Measurements from ENCODE around the gene TRIP12.
"Not testable (repeated sequence)": the region's sequence is repeated elsewhere in the genome, so short reads cannot be mapped to it uniquely, and the experiment has no call there.

The TRIP12 gene

DNA sequence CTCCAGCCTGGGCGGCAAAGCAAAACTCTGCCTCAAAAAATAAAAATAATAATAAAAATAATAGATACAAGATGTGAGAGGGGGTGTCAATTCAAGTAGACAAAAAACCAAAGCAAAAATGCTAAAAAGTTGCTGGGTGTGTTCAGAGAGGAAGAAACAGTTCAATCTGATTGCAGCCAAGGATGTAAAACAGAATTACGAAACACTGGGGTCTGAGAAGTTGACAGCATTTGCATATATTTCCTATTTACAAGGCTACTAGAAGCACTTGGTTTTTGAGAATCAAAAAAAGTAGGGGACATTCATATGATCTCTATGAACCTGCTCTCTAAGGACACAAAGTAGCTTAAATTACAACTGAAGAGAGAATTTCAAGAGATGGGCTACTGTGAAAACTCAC is 7.6 kb downstream of the TRIP12 start:
- H3K4me3 ChIP-seq (ENCODE audit: low read depth in 1 of 2, low read length in 2 of 2), result no peak overlapping the region
- H3K27ac ChIP-seq (ENCODE audit: low read depth, low read length), result no peak overlapping the region
- H3K9me3 ChIP-seq (ENCODE audit: low read length), result no peaks in the 10 kb centered on the region
- peaks cover 26% of the 10 kb centered on the region for H3K4me1 ChIP-seq (ENCODE audit: insufficient read depth, low read length)
- H3K36me3 ChIP-seq (ENCODE audit: insufficient read depth, low read length), result peaks cover 7% of the 10 kb centered on the region
- H3K9ac ChIP-seq (ENCODE audit: low read length), result no peak overlapping the region
- H3K27me3 ChIP-seq (ENCODE audit: control insufficient read depth in 1 of 2, insufficient read depth in 2 of 2, low read length in 2 of 2), result no peaks in the 10 kb centered on the region

GRCh38 chr2:229910832-229911412 is 10.9 kb downstream of the TRIP12 start:
- Histone ChIP-seq H3K4me3 (ENCODE audit: low read depth in 1 of 2, low read length in 2 of 2) (no peak overlapping the region), H3K4me1 (ENCODE audit: insufficient read depth, low read length) (peaks cover 26% of the 10 kb centered on the region), H3K9ac (ENCODE audit: low read length) (no peak overlapping the region), H3K36me3 (ENCODE audit: insufficient read depth, low read length) (no peaks in the 10 kb centered on the region), H3K27ac (ENCODE audit: low read depth, low read length) (no peak overlapping the region), H3K9me3 (ENCODE audit: low read length) (no peaks in the 10 kb centered on the region), H3K27me3 (ENCODE audit: control insufficient read depth in 1 of 2, insufficient read depth in 2 of 2, low read length in 2 of 2) (no peaks in the 10 kb centered on the region)

GRCh38 chr2:229910147-229910831 is 11.5 kb downstream of the TRIP12 start:
- H3K27ac ChIP-seq (ENCODE audit: low read depth, low read length), result no peak overlapping the region
- no peak overlapping the region for H3K4me3 ChIP-seq (ENCODE audit: low read depth in 1 of 2, low read length in 2 of 2)
- H3K9me3 ChIP-seq (ENCODE audit: low read length), result no peaks in the 10 kb centered on the region
- no peaks in the 10 kb centered on the region for H3K27me3 ChIP-seq (ENCODE audit: control insufficient read depth in 1 of 2, insufficient read depth in 2 of 2, low read length in 2 of 2)
- no peak overlapping the region for H3K9ac ChIP-seq (ENCODE audit: low read length)
- no peaks in the 10 kb centered on the region for H3K36me3 ChIP-seq (ENCODE audit: insufficient read depth, low read length)
- peaks cover 26% of the 10 kb centered on the region for H3K4me1 ChIP-seq (ENCODE audit: insufficient read depth, low read length)

DNA sequence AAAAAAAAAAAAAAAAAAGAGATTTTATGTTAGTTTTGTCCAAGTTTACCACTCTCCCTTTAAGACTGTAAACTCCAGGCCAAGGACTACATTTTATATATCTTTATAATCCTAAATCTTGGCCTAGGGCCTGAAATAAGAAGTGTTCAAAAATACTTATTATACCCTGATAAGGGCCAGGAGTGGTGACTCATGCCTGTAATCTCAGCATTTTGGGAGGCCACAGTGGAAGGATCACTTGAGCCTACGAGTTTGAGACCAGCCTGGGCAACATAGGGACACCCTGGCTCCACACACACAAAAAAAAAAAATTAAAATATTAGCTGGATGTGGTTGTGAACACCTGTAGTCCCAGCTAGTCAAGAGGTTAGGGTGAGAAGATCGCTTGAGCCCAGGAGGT is 12.7 kb downstream of the TRIP12 start:
- Histone ChIP-seq H3K27me3 (ENCODE audit: control insufficient read depth in 1 of 2, insufficient read depth in 2 of 2, low read length in 2 of 2) (no peaks in the 10 kb centered on the region), H3K4me3 (ENCODE audit: low read depth in 1 of 2, low read length in 2 of 2) (no peak overlapping the region), H3K27ac (ENCODE audit: low read depth, low read length) (no peak overlapping the region), H3K9ac (ENCODE audit: low read length) (no peak overlapping the region), H3K4me1 (ENCODE audit: insufficient read depth, low read length) (peaks cover 16% of the 10 kb centered on the region), H3K36me3 (ENCODE audit: insufficient read depth, low read length) (no peaks in the 10 kb centered on the region), H3K9me3 (ENCODE audit: low read length) (no peaks in the 10 kb centered on the region)

DNA sequence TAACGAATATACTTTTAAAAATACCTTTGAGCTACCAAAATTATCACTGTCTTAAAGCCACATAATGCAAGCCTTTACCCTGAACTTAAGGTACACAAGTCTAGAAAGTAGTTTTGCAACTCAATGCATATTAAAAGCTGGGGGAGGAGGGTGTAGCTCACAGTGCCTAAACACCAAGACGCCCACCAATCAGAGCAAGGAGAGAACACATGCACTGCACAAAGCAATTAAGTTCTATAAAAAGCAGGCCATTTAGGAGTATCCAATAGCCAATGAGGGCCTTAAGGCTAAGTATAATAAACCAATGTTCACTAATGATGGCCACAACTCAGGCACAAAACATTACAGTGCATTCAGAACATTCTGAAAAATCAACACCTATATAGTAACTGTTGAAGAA is 16.2 kb downstream of the TRIP12 start:
- Histone ChIP-seq H3K27me3 (ENCODE audit: control insufficient read depth in 1 of 2, insufficient read depth in 2 of 2, low read length in 2 of 2) (no peaks in the 10 kb centered on the region), H3K9ac (ENCODE audit: low read length) (no peak overlapping the region), H3K9me3 (ENCODE audit: low read length) (no peaks in the 10 kb centered on the region), H3K4me1 (ENCODE audit: insufficient read depth, low read length) (peaks cover 3% of the 10 kb centered on the region), H3K36me3 (ENCODE audit: insufficient read depth, low read length) (no peaks in the 10 kb centered on the region), H3K27ac (ENCODE audit: low read depth, low read length) (no peak overlapping the region), H3K4me3 (ENCODE audit: low read depth in 1 of 2, low read length in 2 of 2) (no peak overlapping the region)

DNA sequence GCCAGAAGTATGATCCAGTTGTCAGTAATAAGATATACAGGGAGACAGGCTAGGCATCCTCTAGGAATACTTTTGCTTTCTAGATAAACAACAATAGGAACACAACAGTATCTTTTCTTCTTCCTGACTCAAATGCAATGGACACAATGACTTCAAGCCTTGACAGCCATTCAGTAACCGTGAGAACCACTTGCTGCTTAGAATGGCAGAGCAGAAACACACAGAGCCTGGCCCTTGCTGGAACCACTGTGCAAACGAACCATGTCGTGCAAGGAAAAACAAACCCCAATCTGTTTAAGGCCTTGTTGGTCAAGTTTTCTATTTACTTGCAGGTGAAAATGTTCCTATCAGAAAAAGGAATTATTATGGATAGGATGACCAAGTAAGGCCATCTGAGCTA is 18.8 kb downstream of the TRIP12 start:
- H3K9ac ChIP-seq (ENCODE audit: low read length), result no peak overlapping the region
- no peak overlapping the region for H3K4me3 ChIP-seq (ENCODE audit: low read depth in 1 of 2, low read length in 2 of 2)
- H3K4me1 ChIP-seq (ENCODE audit: insufficient read depth, low read length), result peaks cover 4% of the 10 kb centered on the region
- H3K9me3 ChIP-seq (ENCODE audit: low read length), result no peaks in the 10 kb centered on the region
- H3K36me3 ChIP-seq (ENCODE audit: insufficient read depth, low read length), result no peaks in the 10 kb centered on the region
- H3K27me3 ChIP-seq (ENCODE audit: control insufficient read depth in 1 of 2, insufficient read depth in 2 of 2, low read length in 2 of 2), result no peaks in the 10 kb centered on the region
- no peak overlapping the region for H3K27ac ChIP-seq (ENCODE audit: low read depth, low read length)

DNA sequence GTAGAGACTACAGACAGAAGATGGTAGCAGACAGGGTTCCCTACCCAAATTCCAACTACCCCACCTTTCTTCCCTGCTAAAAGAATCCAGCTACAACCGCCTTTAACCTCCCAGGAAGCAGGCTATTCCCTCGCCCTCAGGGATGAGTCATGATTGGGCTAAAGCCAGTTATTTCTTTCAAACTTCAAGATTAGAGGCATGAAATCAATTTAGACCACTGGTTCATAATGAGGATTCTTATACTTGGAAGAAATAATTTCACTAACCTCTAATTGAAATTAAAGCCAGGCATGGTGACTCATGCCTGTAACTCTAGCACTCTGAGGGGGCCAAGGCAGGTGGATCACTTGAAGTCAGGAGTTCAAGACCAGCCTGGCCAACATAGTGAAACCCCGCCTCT is 20.0 kb downstream of the TRIP12 start:
- Histone ChIP-seq H3K27me3 (ENCODE audit: control insufficient read depth in 1 of 2, insufficient read depth in 2 of 2, low read length in 2 of 2) (no peaks in the 10 kb centered on the region), H3K4me1 (ENCODE audit: insufficient read depth, low read length) (peaks cover 4% of the 10 kb centered on the region), H3K9ac (ENCODE audit: low read length) (no peak overlapping the region), H3K36me3 (ENCODE audit: insufficient read depth, low read length) (no peaks in the 10 kb centered on the region), H3K4me3 (ENCODE audit: low read depth in 1 of 2, low read length in 2 of 2) (no peak overlapping the region), H3K27ac (ENCODE audit: low read depth, low read length) (no peak overlapping the region), H3K9me3 (ENCODE audit: low read length) (no peaks in the 10 kb centered on the region)

DNA sequence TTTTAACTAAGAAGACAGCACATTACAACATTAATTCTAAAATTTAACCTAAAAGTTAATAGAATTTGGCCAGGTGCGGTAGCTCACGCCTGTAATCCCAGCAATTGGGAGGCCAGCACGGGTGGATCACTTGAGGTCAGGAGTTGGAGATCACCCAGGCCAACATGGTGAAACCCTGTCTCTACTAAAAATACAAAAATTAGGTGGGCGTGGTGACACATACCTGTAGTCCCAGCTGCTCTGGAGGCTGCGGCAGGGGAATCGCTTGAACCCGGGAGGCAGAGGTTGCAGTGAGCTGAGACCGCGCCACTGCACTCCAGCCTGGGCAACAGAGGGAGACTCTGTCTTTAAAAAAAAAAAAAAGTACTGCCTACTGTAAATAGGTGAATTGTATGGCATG is 21.3 kb downstream of the TRIP12 start:
- H3K4me1 ChIP-seq (ENCODE audit: insufficient read depth, low read length); H3K9ac ChIP-seq (ENCODE audit: low read length): not testable (repeated sequence)

GRCh38 chr2:229900012-229900411 is 21.8 kb downstream of the TRIP12 start:
- Histone ChIP-seq H3K27ac (ENCODE audit: low read depth, low read length) (no peak overlapping the region), H3K9ac (ENCODE audit: low read length) (no peak overlapping the region), H3K4me3 (ENCODE audit: low read depth in 1 of 2, low read length in 2 of 2) (no peak overlapping the region), H3K27me3 (ENCODE audit: control insufficient read depth in 1 of 2, insufficient read depth in 2 of 2, low read length in 2 of 2) (no peaks in the 10 kb centered on the region), H3K36me3 (ENCODE audit: insufficient read depth, low read length) (no peaks in the 10 kb centered on the region), H3K9me3 (ENCODE audit: low read length) (no peaks in the 10 kb centered on the region), H3K4me1 (ENCODE audit: insufficient read depth, low read length) (peaks cover 4% of the 10 kb centered on the region)

More for the DNA sequence above, 21.3 kb downstream of the TRIP12 start:
- not testable (repeated sequence) for H3K27ac ChIP-seq (ENCODE audit: low read depth, low read length); H3K9me3 ChIP-seq (ENCODE audit: low read length); H3K4me3 ChIP-seq (ENCODE audit: low read depth in 1 of 2, low read length in 2 of 2); H3K27me3 ChIP-seq (ENCODE audit: control insufficient read depth in 1 of 2, insufficient read depth in 2 of 2, low read length in 2 of 2); H3K36me3 ChIP-seq (ENCODE audit: insufficient read depth, low read length)

DNA sequence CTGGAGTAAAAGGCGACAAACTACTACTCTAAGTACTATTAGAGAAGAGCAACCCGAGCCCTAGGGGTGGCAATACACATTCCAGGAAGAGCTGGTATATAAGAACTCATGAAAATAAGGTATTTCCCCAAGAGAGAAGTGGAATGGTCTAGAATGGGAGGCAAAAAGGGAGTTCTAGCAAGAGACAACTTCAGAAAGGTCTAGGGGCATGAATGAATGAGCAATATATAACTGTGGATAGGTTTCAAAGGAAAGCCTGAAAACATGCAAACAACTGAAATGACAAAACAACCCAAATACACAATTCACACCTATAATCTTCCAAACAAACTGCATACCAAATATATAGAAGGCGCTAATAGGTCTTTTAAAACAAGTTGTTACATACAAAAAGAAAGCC is 22.2 kb downstream of the TRIP12 start:
- H3K27me3 ChIP-seq (ENCODE audit: control insufficient read depth in 1 of 2, insufficient read depth in 2 of 2, low read length in 2 of 2), result no peaks in the 10 kb centered on the region
- peaks cover 4% of the 10 kb centered on the region for H3K4me1 ChIP-seq (ENCODE audit: insufficient read depth, low read length)
- H3K27ac ChIP-seq (ENCODE audit: low read depth, low read length), result no peak overlapping the region

GRCh38 chr2:229896857-229897256 is 25.0 kb downstream of the TRIP12 start:
- H3K27ac ChIP-seq (ENCODE audit: low read depth, low read length), result no peak overlapping the region
- H3K27me3 ChIP-seq (ENCODE audit: control insufficient read depth in 1 of 2, insufficient read depth in 2 of 2, low read length in 2 of 2), result no peaks in the 10 kb centered on the region
- peaks cover 4% of the 10 kb centered on the region for H3K4me1 ChIP-seq (ENCODE audit: insufficient read depth, low read length)
- H3K36me3 ChIP-seq (ENCODE audit: insufficient read depth, low read length), result no peaks in the 10 kb centered on the region
- no peak overlapping the region for H3K9ac ChIP-seq (ENCODE audit: low read length)
- no peak overlapping the region for H3K4me3 ChIP-seq (ENCODE audit: low read depth in 1 of 2, low read length in 2 of 2)
- H3K9me3 ChIP-seq (ENCODE audit: low read length), result no peaks in the 10 kb centered on the region

More for the DNA sequence above, 22.2 kb downstream of the TRIP12 start:
- Histone ChIP-seq H3K4me3 (ENCODE audit: low read depth in 1 of 2, low read length in 2 of 2) (no peak overlapping the region), H3K9ac (ENCODE audit: low read length) (no peak overlapping the region), H3K36me3 (ENCODE audit: insufficient read depth, low read length) (no peaks in the 10 kb centered on the region), H3K9me3 (ENCODE audit: low read length) (no peaks in the 10 kb centered on the region)

DNA sequence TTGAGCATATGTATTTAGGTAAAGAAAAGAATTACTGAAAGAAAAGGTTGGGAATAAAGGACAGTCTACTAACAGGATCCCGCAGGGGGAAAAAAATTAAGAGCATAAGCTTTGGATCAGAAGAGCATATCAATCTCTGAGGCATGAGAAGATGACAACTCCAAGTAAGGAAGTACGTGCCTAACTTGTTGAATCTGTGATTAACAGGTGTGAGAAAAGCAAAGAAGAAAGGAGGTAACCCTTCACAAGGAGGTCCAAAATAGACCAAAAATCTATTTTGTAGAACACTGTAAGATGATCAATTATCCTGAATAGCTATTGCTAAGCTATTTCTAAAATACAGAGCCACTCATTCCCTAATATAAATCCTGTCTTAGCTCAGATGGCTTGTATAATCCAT is 32.8 kb downstream of the TRIP12 start:
- Histone ChIP-seq H3K9me3 (ENCODE audit: low read length) (no peaks in the 10 kb centered on the region), H3K27me3 (ENCODE audit: control insufficient read depth in 1 of 2, insufficient read depth in 2 of 2, low read length in 2 of 2) (no peaks in the 10 kb centered on the region), H3K27ac (ENCODE audit: low read depth, low read length) (no peak overlapping the region), H3K36me3 (ENCODE audit: insufficient read depth, low read length) (no peaks in the 10 kb centered on the region), H3K4me3 (ENCODE audit: low read depth in 1 of 2, low read length in 2 of 2) (no peak overlapping the region), H3K9ac (ENCODE audit: low read length) (no peak overlapping the region), H3K4me1 (ENCODE audit: insufficient read depth, low read length) (peaks cover 3% of the 10 kb centered on the region)

Measured in muscle layer of colon (tissue), 2 donors.